HepG2 (cell line): Measurements from ENCODE around the gene MAML1. TPM values are rescaled to one million over a fixed set of nuclear protein-coding genes. Genes with fewer than 3 reads are reported as not detected.
A peak's percentile ranks its signal among the peaks of the same experiment; 100 is the strongest.

Experiments used
- ASH2L ChIP-seq: fragments of 300-600, 200-600 bp; sonication (generic); IDR thresholded peaks from 2 replicates; pipeline ENCODE4 v1.7.0; 2017; ENCODE audit warnings: low read depth, mild to moderate bottlenecking, moderate library complexity, mixed read lengths, low read length; ENCODE audit not compliant: insufficient read length
- EHMT2 ChIP-seq: fragments of 200-600 bp; sonication (generic); IDR thresholded peaks from 2 replicates; pipeline ENCODE4 v1.7.0; 2017; ENCODE audit warnings: antibody characterized with exemption, low read depth, low read length, borderline replicate concordance
- FOSL2 ChIP-seq: sonication (generic); formaldehyde crosslinking; IDR thresholded peaks from 2 replicates; pipeline ENCODE4 v1.4.0; 2020; ENCODE audit warnings: missing genetic modification reagents
- PAX8 ChIP-seq: sonication (generic); formaldehyde crosslinking; IDR thresholded peaks from 2 replicates; pipeline ENCODE4 v1.8.0; 2022; ENCODE audit warnings: mild to moderate bottlenecking, missing genetic modification reagents, borderline replicate concordance
- PRMT3 ChIP-seq: sonication (generic); formaldehyde crosslinking; IDR thresholded peaks from 2 replicates; pipeline ENCODE4 v1.8.1; 2022; ENCODE audit warnings: low read depth, mild to moderate bottlenecking, moderate library complexity, missing genetic modification reagents, borderline replicate concordance
- TCF12 ChIP-seq, 2 experiments: fragments of 450-650 bp in 1 of 2; sonication (generic) in 1 of 2; formaldehyde crosslinking in 1 of 2; IDR thresholded peaks; 2 replicates each; pipeline versions ENCODE4 v1.6.1 to v1.8.0; 2017 to 2022; ENCODE audit warnings: antibody characterized with exemption in 1 of 2, mild to moderate bottlenecking in 1 of 2, missing genetic modification reagents in 1 of 2, moderate library complexity in 1 of 2
- ZNF180 ChIP-seq: sonication (generic); formaldehyde crosslinking; IDR thresholded peaks from 2 replicates; pipeline ENCODE4 v1.4.0; 2020; ENCODE audit warnings: low read depth, missing genetic modification reagents, borderline replicate concordance
- ZNF674 ChIP-seq: sonication (generic); formaldehyde crosslinking; IDR thresholded peaks from 2 replicates; pipeline ENCODE4 v1.5.0; 2020; ENCODE audit warnings: low read depth, mild to moderate bottlenecking, missing genetic modification reagents
- ZNF83 ChIP-seq: sonication (generic); formaldehyde crosslinking; IDR thresholded peaks from 2 replicates; pipeline ENCODE4 v1.4.0; 2020; ENCODE audit warnings: missing genetic modification reagents, mild to moderate bottlenecking, borderline replicate concordance
- ZSCAN30 ChIP-seq: sonication (generic); formaldehyde crosslinking; IDR thresholded peaks from 2 replicates; pipeline ENCODE4 v1.5.0; 2020; ENCODE audit warnings: mild to moderate bottlenecking, missing genetic modification reagents
- ZZZ3 ChIP-seq: sonication (generic); formaldehyde crosslinking; IDR thresholded peaks from 2 replicates; pipeline ENCODE4 v1.4.0; 2020; ENCODE audit warnings: missing genetic modification reagents, mild to moderate bottlenecking, borderline replicate concordance
- polyA plus RNA-seq, 8 experiments: library from polyadenylated mRNA; depleted of rRNA in 3 of 8; stranded (reverse) in 7 of 8; unstranded in 1 of 8; fragments of >200 nt; fragmentation: Illumina TruSeq in 4 of 8; extraction: Trizol in 4 of 8; gene quantifications; 2 replicates each; pipeline versions ENCODE4 v1.2.1 to v1.2.3, GENCODE V29; 2011 to 2016; ENCODE audit warnings: low read depth in 4 of 8, missing spikeins in 1 of 8, mixed read lengths in 1 of 8; ENCODE audit not compliant: insufficient read depth in 1 of 8
- total RNA-seq, 5 experiments: library from RNA; depleted of rRNA; stranded (reverse); fragments of >200 nt; fragmentation: Illumina TruSeq; extraction: Trizol; gene quantifications; 2 replicates each; pipeline ENCODE4 v1.2.3, GENCODE V29; 2016; ENCODE audit warnings: low read depth in 1 of 5
- TF ChIP-seq, protein P1 (sequence below): sonication (generic); formaldehyde crosslinking; IDR thresholded peaks from 2 replicates; pipeline ENCODE4 v1.4.0; 2020; ENCODE audit warnings: missing genetic modification reagents, borderline replicate concordance
- TF ChIP-seq, protein P2 (sequence below): sonication (generic); formaldehyde crosslinking; IDR thresholded peaks from 2 replicates; pipeline ENCODE4 v1.4.0; 2020; ENCODE audit warnings: mild to moderate bottlenecking, missing genetic modification reagents
- TF ChIP-seq, protein P3 (sequence below): sonication (generic); formaldehyde crosslinking; IDR thresholded peaks from 2 replicates; pipeline ENCODE4 v1.5.0; 2020; ENCODE audit warnings: mild to moderate bottlenecking, missing genetic modification reagents
- TF ChIP-seq, protein P4 (sequence below): sonication (generic); formaldehyde crosslinking; IDR thresholded peaks from 2 replicates; pipeline ENCODE4 v1.8.0; 2022; ENCODE audit warnings: missing genetic modification reagents, mild to moderate bottlenecking, moderate library complexity, borderline replicate concordance

The MAML1 gene
- total and polyA plus RNA-seq, 2 of the 13 experiments (the other 11 are each of a cell fraction or from before 2014, with no cell fraction given): 10.0 to 10.8 TPM

DNA sequence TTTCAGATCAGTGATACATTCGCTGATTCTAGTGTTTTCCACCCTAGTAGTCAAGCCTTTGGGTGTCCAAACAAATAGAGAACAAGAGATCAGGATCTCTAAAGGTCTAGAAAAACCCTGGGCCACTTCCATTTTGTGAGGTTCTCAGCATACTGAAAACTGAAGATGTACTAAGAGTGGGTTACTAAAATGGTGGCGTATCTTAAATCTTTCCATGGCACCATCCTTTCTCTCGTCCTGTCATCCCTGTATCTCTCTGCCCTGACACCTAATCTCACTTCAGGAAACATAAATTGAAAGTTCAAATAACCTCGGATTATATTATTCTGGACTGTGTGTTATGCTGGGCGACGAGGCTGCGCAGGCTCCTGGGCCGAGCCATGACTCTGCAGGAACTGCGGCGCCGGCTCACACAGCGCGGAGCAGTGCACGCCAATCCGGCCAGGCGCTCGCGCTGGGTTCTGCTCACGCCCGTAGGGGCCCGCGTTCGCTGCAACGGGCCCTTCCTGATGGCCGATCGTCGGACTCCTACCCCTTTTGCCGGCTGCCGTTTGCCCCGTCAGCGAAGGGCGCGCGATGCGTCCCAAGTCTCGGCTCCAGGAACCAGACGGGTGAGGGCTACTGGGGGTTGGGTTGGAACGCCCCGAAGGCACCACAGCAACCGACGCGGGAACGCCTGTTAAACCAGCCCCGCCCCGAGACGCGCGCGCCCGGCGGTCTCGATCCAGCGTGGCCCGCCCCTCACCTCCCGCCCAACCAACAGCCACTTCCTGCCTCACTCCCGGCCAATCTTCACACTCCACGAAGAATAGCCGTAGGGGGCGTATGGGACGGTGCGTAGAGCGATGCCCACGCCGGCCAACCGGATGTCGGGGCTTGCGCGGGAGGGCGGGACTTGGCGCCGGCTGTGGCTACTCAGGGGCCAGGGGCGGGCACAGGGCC is 34.4 kb upstream of the MAML1 start (continued):
- TF ChIP-seq, protein P1, sequence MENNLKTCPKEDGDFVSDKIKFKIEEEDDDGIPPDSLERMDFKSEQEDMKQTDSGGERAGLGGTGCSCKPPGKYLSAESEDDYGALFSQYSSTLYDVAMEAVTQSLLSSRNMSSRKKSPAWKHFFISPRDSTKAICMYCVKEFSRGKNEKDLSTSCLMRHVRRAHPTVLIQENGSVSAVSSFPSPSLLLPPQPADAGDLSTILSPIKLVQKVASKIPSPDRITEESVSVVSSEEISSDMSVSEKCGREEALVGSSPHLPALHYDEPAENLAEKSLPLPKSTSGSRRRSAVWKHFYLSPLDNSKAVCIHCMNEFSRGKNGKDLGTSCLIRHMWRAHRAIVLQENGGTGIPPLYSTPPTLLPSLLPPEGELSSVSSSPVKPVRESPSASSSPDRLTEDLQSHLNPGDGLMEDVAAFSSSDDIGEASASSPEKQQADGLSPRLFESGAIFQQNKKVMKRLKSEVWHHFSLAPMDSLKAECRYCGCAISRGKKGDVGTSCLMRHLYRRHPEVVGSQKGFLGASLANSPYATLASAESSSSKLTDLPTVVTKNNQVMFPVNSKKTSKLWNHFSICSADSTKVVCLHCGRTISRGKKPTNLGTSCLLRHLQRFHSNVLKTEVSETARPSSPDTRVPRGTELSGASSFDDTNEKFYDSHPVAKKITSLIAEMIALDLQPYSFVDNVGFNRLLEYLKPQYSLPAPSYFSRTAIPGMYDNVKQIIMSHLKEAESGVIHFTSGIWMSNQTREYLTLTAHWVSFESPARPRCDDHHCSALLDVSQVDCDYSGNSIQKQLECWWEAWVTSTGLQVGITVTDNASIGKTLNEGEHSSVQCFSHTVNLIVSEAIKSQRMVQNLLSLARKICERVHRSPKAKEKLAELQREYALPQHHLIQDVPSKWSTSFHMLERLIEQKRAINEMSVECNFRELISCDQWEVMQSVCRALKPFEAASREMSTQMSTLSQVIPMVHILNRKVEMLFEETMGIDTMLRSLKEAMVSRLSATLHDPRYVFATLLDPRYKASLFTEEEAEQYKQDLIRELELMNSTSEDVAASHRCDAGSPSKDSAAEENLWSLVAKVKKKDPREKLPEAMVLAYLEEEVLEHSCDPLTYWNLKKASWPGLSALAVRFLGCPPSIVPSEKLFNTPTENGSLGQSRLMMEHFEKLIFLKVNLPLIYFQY (CRISPR knock-in tag): no peak; the same call in 1 of the 2 replicates
- no peak for TF ChIP-seq FOSL2 (CRISPR knock-in tag)
- peak; percentile 95 for TF ChIP-seq ZNF674 (CRISPR knock-in tag)
- no peak for TF ChIP-seq ZNF180 (CRISPR knock-in tag)
- no peak for TF ChIP-seq ZSCAN30
- no peak for TF ChIP-seq EHMT2
- no peak for TF ChIP-seq ZNF83 (CRISPR knock-in tag)
- TF ChIP-seq ZZZ3 (CRISPR knock-in tag): no peak
- TF ChIP-seq, protein P2, sequence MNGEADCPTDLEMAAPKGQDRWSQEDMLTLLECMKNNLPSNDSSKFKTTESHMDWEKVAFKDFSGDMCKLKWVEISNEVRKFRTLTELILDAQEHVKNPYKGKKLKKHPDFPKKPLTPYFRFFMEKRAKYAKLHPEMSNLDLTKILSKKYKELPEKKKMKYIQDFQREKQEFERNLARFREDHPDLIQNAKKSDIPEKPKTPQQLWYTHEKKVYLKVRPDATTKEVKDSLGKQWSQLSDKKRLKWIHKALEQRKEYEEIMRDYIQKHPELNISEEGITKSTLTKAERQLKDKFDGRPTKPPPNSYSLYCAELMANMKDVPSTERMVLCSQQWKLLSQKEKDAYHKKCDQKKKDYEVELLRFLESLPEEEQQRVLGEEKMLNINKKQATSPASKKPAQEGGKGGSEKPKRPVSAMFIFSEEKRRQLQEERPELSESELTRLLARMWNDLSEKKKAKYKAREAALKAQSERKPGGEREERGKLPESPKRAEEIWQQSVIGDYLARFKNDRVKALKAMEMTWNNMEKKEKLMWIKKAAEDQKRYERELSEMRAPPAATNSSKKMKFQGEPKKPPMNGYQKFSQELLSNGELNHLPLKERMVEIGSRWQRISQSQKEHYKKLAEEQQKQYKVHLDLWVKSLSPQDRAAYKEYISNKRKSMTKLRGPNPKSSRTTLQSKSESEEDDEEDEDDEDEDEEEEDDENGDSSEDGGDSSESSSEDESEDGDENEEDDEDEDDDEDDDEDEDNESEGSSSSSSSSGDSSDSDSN (CRISPR knock-in tag): peak; percentile 93
- TF ChIP-seq ASH2L: peak; percentile 48
- TF ChIP-seq, protein P3, sequence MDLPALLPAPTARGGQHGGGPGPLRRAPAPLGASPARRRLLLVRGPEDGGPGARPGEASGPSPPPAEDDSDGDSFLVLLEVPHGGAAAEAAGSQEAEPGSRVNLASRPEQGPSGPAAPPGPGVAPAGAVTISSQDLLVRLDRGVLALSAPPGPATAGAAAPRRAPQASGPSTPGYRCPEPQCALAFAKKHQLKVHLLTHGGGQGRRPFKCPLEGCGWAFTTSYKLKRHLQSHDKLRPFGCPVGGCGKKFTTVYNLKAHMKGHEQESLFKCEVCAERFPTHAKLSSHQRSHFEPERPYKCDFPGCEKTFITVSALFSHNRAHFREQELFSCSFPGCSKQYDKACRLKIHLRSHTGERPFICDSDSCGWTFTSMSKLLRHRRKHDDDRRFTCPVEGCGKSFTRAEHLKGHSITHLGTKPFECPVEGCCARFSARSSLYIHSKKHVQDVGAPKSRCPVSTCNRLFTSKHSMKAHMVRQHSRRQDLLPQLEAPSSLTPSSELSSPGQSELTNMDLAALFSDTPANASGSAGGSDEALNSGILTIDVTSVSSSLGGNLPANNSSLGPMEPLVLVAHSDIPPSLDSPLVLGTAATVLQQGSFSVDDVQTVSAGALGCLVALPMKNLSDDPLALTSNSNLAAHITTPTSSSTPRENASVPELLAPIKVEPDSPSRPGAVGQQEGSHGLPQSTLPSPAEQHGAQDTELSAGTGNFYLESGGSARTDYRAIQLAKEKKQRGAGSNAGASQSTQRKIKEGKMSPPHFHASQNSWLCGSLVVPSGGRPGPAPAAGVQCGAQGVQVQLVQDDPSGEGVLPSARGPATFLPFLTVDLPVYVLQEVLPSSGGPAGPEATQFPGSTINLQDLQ (CRISPR knock-in tag): no peak
- no peak for TF ChIP-seq PRMT3
- TF ChIP-seq TCF12 (IDR thresholded peaks at IDR 0.05): no peak
- TF ChIP-seq TCF12 (CRISPR knock-in tag; IDR thresholded peaks at IDR 0.05): no peak
- TF ChIP-seq, protein P4, sequence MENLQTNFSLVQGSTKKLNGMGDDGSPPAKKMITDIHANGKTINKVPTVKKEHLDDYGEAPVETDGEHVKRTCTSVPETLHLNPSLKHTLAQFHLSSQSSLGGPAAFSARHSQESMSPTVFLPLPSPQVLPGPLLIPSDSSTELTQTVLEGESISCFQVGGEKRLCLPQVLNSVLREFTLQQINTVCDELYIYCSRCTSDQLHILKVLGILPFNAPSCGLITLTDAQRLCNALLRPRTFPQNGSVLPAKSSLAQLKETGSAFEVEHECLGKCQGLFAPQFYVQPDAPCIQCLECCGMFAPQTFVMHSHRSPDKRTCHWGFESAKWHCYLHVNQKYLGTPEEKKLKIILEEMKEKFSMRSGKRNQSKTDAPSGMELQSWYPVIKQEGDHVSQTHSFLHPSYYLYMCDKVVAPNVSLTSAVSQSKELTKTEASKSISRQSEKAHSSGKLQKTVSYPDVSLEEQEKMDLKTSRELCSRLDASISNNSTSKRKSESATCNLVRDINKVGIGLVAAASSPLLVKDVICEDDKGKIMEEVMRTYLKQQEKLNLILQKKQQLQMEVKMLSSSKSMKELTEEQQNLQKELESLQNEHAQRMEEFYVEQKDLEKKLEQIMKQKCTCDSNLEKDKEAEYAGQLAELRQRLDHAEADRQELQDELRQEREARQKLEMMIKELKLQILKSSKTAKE (CRISPR knock-in tag): no peak
- TF ChIP-seq PAX8 (CRISPR knock-in tag): no peak
